ENCODE data around the gene VPS51. TPM values are rescaled to one million over a fixed set of nuclear protein-coding genes. Genes with fewer than 3 reads are reported as not detected.
A peak's percentile ranks its signal among the peaks of the same experiment; 100 is the strongest.

Gene VPS51
- total RNA-seq, 1 donor from 2014 or later = 115 TPM

- DNase-seq (ENCODE audit: low spot score) = no peak
- intact Hi-C loops (cut with DNase I) = no loop called here
- ATAC-seq = no peak
Measured at GRCh38 chr11:65128182-65129145, 32.5 kb downstream of the VPS51 start.

- intact Hi-C loops (cut with DNase I) = no loop called here
- no peak for DNase-seq (ENCODE audit: low spot score)
- ATAC-seq = no peak
Measured at GRCh38 chr11:65129649-65130441, 33.8 kb downstream of the VPS51 start.

- intact Hi-C loops (cut with DNase I) = no loop called here
- peak; percentile 43 for DNase-seq (ENCODE audit: low spot score)
- ATAC-seq = no peak
Measured at GRCh38 chr11:65130631-65131416, 34.8 kb downstream of the VPS51 start.

- intact Hi-C loops (cut with DNase I) = no loop called here
- DNase-seq (ENCODE audit: low spot score) (no peak), ATAC-seq (no peak)
Measured at GRCh38 chr11:65131417-65131776, 35.4 kb downstream of the VPS51 start.

DNA sequence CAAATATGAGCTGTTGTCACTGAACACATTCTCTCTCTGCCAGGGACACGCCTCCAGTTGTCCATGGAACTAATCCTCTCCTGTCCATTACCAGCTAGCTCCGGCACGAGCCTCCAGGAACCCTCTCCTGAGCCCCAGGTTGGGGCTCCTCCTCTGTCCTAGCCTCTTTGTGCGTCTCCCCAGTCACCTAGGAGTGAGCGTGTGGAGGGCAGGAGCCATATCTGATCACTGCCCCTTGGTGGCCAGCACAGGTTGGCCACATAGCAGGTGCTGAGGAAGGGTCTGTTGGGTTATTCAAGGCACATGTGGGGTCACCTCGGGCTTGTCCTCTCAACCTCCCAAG lies 35.9 kb downstream of the VPS51 start:
- intact Hi-C loops (cut with DNase I) = no loop called here
- ATAC-seq (no peak), DNase-seq (ENCODE audit: low spot score) (peak; percentile 37)

GRCh38 chr11:65132238-65132987 lies 36.4 kb downstream of the VPS51 start:
- DNase-seq (ENCODE audit: low spot score) (peak; percentile 56), ATAC-seq (no peak)
- intact Hi-C loops (cut with DNase I) = no loop called here

DNA sequence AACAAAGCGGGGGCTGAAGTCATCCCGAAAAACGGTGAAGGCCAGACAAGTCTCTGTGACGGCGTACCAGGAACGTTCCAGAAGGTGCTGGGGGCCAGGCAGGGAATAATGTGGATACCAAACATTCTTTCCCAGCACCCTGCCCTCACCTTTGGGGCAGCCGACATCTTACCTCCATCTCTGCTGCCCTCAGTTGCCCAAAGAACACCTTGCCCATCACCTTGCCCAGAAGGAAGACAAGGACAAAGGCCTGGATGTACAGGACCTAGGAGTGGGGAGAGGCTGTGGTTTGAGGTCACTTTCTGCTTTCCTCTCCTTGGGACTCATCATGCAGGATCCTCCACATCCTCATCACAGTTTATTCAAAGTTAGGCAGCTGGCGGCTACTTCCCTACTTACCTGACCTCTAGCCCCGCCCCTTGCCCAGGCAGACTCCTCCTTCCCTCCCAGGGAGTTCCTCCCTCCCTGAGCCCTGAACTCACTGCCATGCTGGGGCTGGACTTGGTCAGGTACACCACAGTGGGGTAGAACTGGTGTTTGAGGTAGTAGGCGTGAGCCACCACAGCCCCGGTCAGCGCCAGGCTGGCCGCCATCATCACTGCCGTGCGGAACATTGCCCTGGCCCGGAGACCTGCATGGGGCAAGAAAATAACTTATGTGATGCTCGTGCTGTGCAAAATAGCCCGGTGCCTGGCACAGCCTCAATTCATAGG lies 37.1 kb downstream of the VPS51 start:
- DNase-seq (ENCODE audit: low spot score) = peak; percentile 64
- intact Hi-C loops (cut with DNase I) = no loop called here
- no peak for ATAC-seq

GRCh38 chr11:65133724-65134123 lies 37.7 kb downstream of the VPS51 start:
- ATAC-seq = peak; percentile 27
- DNase-seq (ENCODE audit: low spot score) = peak; percentile 79
- intact Hi-C loops (cut with DNase I) = no loop called here

DNA sequence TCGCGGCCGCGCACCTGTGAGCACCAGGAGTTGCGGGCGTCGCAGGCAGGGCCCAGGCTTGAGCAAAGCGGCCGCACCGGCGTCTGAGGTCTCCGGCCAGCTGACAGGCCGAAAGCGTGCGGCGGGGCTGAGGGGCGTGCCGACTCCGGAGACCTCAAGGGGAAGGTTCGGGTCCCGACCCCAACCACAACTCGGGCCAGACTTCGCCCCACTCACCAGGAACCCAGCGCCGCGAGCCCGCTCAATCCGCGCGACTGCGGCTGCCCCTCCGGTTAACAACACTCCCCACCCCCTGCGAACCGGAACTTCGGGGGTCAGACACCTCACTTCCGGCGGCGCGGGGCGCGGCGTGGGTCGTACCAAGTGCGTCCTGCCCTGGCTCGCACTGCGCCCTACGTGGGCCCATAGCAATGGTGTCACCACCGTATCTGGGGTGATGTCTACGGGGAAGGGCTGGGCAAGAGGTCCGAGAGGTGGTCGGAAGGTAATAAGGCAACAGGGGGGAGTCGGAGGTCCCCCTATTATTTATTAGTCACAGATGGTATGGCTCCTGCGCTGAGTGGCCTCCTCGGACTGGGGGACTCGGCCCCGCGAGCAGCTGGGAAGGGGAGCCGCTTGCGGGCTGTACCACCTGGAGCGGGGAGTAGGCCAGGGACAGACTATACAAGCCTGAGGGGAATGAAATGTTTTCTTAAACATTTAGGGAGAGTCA lies 38.4 kb downstream of the VPS51 start, which contains the start of gene SYVN1:
Gene SYVN1, minus strand, starts transcription at position 280 of the 712 bp plus-strand sequence. CDS start 918 bp downstream, outside the sequence.
- ATAC-seq (peak; percentile 96), DNase-seq (ENCODE audit: low spot score) (peak; percentile 96)
- intact Hi-C loops (cut with DNase I) = no loop called here

DNA sequence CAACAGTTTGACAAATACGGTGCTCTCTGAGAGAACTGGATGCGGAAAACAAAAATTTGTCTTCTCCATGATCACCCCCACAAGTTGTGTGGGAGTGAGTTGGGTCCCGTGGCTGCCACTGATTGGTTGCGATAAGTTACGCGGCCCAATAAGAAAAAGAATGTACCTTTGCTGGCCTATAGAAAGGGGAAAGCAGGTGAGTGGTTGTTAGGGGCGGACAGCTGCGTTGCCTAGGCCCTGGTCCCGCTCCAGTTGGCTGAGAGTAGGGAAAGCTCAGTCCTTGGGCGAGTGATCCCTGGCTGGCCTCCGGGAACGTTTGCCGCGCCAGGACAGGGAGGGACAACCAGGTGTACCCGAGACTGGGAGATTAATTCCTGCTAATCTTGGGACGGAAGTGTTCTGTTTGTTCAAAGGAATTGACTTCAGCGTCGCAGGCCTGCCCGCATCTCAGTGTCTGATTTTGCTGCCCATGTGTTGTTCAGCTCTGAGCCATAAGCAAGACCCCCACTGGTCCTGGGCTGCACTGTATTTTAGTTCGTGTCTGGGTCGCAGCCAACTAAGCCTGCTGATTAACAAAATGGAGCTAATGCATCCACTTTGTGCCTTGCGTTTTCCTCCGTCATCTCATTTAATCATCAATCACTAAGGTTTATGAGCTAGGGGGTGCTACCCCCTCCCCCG lies 39.1 kb downstream of the VPS51 start:
- DNase-seq (ENCODE audit: low spot score) (peak; percentile 90), ATAC-seq (peak; percentile 94)
- intact Hi-C loops (cut with DNase I) = no loop called here

GRCh38 chr11:65135633-65136145 lies 39.7 kb downstream of the VPS51 start:
- peak; percentile 51 for DNase-seq (ENCODE audit: low spot score)
- intact Hi-C loops (cut with DNase I) = no loop called here
- no peak for ATAC-seq

GRCh38 chr11:65136515-65137096 lies 40.6 kb downstream of the VPS51 start:
- DNase-seq (ENCODE audit: low spot score) (peak; percentile 34), ATAC-seq (no peak)
- intact Hi-C loops (cut with DNase I) = no loop called here

GRCh38 chr11:65141896-65142494 lies 46.0 kb downstream of the VPS51 start:
- DNase-seq (ENCODE audit: low spot score) (no peak), ATAC-seq (no peak)
- intact Hi-C loops (cut with DNase I) = no loop called here

DNA sequence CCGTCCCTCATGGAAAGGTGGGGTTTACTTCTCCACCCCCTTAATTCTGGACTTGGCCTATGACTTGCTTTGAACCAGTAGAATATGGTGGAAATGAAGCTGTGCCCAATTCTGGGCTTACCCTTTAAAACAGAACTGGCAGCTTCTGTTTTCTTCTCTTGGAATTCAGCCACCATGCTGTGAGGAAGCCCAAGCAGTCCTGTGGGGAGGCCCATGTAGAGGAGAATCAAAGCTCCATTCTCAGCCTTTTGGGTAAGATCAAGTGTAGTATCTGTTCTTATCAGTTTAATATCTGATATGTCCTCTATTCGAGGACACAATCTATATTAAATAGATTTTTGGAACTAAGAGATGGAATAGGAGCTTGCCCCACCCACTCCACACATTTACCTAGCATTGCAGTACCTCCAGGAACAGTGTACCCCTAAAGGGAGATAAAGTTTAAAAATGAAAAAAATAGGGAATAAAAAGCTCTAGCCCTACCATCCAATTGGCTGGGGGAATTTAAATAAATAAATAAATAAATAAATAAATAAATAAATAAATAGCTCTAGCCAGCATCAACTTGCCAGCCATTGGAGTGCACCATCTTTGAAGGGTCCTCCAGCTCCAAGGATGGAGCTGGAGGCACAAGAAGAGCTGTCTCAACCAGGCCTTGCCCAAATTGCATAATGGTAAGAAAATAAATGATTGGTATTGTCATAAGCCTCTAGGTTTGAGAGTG lies 51.5 kb downstream of the VPS51 start:
- ATAC-seq (no peak), DNase-seq (ENCODE audit: low spot score) (no peak)
- intact Hi-C loops (cut with DNase I) = no loop called here

DNA sequence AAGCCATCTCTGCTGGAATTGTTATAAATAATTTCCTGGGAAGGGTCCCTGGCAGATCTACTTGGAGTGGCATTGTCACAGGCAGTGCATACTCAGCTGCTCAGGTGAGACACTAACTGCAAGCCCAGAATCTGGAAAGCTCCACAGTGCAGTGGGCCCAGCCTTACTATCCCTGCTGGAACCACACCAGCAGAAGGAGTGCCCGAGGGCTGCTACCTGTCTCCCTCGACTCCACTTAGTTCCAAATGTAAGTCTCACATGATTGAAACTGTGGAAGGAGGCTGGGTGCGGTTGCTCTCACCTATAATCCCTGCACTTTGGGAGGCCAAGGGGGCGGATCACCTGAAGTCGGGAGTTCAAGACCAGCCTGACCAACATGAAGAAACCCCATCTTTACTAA lies 52.6 kb downstream of the VPS51 start:
- peak; percentile 44 for DNase-seq (ENCODE audit: low spot score)
- intact Hi-C loops (cut with DNase I) = no loop called here
- no peak for ATAC-seq
